NCI-H2029 treated with DMSO at 0.1 percent for 48 hours (cell line): ENCODE results near the gene C16orf54.
"Not testable (repeated sequence)": the region's sequence is repeated elsewhere in the genome, so short reads cannot be mapped to it uniquely, and the experiment has no call there.

Experiments
- DNase-seq: peaks from one replicate; lab custom pipeline; 2025; lab: John Stamatoyannopoulos, UW

The C16orf54 gene

GRCh38 chr16:29739927-29740629 is 5.7 kb downstream of the C16orf54 start:
- DNase-seq = not testable (repeated sequence)

DNA sequence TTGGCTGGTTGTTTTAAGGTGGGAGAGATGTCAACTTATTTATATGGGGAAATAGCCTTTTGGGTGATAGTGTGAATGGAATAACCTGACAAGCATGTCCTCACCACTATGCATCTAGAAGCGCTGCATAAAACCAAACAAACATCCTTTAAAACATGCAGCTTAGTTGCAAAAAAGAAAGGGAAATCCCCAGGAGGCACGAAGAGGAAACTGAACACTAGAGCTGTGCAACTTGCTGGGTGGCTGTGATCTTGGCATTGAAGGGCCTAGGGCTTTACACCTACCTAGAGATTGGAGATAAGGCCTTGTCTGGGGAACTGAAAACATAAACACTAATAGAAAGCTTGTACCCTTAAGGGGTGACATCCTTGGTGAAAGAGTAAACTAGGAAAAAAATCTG is 7.3 kb downstream of the C16orf54 start:
- no peak for DNase-seq

DNA sequence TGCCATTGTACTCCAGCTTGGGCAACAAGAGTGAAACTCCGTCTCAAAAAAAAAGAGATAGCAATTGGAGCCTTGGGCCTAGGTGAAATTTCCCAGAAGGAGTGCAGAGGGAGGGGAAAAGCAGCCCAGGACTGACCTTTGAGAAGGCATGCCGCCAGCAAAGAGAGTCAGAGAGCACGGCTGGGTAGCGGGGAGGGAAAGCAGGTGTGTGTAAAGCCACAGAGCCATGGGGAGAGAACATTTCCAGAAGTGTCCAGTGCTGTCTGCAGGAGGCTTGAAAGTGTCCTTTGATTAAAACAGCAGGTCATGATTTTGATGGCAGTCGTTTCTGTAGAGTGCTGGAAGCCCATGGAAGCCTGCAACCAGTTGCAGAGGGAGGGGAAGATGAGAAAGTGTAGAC is 8.1 kb downstream of the C16orf54 start:
- DNase-seq = no peak

DNA sequence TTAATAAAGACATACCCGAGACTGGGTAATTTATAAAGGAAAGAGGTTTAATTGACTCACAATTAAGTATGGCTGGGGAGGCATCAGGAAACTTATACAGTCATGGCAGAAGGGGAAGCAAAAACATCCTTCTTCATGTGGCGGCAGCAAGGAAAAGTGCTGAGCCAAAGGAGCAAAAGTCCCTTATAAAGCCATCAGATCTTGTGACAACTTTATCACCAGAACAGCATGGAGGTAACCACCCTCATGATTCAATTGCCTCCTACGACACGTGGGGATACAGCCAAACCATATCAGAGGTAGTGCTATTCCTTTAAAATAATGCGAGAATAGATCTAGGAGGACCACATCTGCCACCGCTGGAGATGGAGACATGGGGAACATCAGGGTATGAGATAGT is 9.0 kb downstream of the C16orf54 start:
- no peak for DNase-seq

GRCh38 chr16:29736112-29736511 is 9.7 kb downstream of the C16orf54 start:
- DNase-seq = no peak

- DNase-seq = no peak
These were observed 11.0 kb downstream of the C16orf54 start for GRCh38 chr16:29734786-29735185.

DNA sequence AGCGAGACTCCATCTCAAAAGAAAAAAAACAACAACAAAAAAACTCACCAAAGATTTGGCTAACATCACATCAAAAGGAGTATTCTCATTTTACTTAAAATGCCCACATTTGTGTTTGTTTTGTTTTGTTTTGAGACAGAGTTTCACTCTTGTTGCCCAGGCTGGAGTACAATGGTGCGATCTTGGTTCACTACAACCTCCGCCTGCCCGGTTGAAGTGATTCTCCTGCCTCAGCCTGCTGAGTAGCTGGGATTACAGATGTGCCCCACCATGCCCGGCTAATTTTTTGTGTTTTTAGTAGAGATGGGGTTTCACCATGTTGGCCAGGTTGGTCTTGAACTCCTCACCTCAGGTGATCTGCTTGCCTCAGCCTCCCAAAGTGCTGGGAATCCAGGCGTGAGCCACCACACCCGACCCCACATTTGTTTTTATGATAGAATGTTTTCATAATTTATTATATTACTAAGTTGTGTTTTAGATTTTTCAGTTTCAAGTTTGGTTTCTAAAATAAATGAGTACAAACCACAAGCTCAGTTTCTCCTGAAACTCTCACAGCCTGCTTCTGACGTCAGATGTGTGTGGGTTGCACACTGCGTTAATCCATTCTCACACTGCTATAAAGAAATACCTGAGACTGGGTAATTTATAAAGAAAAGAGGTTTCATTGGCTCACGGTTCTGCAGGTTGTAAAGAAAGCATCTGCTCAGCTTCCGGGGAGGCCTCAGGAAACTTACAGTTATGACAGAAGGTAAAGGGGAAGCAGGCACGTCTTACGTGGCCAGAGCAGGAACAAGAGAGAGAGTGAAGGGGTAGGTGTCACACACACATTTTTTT is 13.8 kb downstream of the C16orf54 start:
- DNase-seq = not testable (repeated sequence)

GRCh38 chr16:29730649-29731048 is 15.1 kb downstream of the C16orf54 start:
- DNase-seq = no peak

GRCh38 chr16:29729116-29729521 is 16.7 kb downstream of the C16orf54 start:
- no peak for DNase-seq

DNA sequence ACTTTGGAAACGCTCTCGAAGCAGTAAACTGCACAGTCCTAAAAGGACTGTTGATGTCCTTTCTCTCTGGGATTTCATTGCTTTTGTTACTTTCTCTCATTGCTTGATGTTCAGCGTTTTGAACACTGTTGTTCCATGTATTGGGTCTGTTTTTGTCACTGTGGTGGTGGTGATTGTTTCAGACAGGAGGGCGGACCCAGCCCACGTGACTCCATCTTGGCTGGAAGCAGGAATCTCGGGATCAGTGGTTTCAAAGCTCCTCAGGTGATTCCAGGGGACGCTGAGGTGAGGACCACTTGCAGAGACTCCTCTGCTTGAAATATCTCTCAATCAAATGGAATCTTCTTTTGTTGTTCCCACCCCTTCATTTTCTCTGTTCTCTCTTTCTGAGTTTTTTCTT is 18.3 kb downstream of the C16orf54 start:
- no peak for DNase-seq

- DNase-seq = no peak
These were observed 18.9 kb downstream of the C16orf54 start for GRCh38 chr16:29726845-29727377.

DNA sequence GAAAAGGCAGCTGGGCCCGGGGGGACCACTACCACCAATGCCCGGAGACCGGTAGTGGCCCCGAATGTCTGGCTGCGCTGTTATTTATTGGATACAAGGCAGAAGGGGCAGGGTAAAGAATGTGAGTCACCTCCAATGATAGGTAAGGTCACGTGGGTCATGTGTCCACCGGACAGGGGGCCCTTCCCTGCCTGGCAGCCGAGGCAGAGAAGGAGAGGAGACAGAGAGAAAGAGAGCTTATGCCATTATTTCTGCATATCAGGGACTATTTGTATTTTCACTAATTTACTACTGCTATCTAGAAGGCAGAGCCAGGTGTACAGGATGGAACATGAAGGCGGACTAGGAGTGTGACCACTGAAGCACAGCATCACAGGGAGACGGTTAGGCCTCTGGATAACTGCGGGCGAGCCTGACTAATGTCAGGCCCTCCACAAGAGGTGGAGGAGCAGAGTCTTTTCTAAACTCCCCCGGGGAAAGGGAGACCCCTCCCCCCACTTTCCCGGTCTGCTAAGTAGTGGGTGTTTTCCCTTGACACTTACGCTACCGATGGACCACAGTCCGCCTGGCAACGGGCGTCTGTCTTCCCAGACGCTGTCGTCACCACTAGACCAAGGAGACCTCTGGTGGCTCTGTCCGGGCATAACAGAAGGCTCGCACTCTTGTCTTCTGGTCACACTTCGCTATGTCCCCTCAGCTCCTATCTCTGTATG is 24.5 kb downstream of the C16orf54 start:
- not testable (repeated sequence) for DNase-seq

- no peak for DNase-seq
These were observed 25.1 kb downstream of the C16orf54 start for GRCh38 chr16:29720703-29721102.

DNA sequence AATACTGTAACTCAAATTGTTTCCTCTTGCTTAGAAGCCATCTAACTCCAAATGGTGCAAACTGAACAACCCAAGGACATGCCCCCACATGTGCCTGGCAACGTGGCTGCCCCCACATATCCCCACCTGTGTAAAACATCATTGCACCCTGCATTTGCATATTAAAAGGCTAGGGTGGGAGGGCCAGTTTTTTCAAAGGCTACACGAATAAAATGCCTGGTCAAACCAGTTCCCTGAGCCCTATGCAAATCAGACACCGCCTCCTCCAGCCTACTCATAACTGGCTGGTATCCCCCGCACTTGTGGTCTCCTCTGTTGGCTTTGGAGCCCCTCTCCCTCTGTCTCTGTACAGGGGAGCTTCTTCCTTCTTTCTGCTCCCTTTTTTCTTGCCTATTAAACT is 26.7 kb downstream of the C16orf54 start:
- no peak for DNase-seq

GRCh38 chr16:29717113-29717512 is 28.7 kb downstream of the C16orf54 start:
- DNase-seq = no peak

GRCh38 chr16:29714972-29715371 is 30.8 kb downstream of the C16orf54 start:
- DNase-seq = no peak

- no peak for DNase-seq
These were observed 31.4 kb downstream of the C16orf54 start for GRCh38 chr16:29714396-29714795.

DNA sequence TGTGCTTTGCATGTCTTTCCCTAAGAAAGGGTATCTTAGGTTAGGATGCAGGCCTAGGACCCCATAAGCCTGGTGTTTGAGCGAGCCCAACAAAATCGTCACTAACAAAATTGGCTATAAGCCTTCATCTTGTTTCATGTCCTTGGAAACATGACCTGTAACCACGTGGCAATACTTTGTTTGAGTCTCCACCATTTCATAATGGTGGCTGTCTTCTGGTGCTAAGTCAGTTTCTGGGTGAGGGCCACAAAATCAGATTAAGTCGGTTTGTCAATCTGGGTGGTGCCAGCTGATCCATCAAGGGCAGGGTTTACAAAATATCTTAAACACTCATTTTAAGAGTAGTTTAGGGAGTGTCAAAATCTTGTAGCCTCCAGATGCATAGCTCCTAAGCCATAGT is 33.0 kb downstream of the C16orf54 start:
- DNase-seq = no peak

GRCh38 chr16:29710227-29711219 is 35.3 kb downstream of the C16orf54 start:
- no peak for DNase-seq

GRCh38 chr16:29709657-29710056 is 36.1 kb downstream of the C16orf54 start:
- not testable (repeated sequence) for DNase-seq

GRCh38 chr16:29708917-29709600 is 36.7 kb downstream of the C16orf54 start:
- DNase-seq = no peak
